ENCODE measurements around the gene SRSF7. TPM values are rescaled to one million over a fixed set of nuclear protein-coding genes. Genes with fewer than 3 reads are reported as not detected.
"Not testable (repeated sequence)": the region's sequence is repeated elsewhere in the genome, so short reads cannot be mapped to it uniquely, and the experiment has no call there.

Gene SRSF7
- total and polyA plus RNA-seq, 12 donors = 39.8 to 248 (median 106) TPM

GRCh38 chr2:38740851-38741731 is 10.1 kb downstream of the SRSF7 start:
- peak overlapping the region in 3 of 5 donors; percentile 38 to 49 (median 44) for H3K27ac ChIP-seq
- H3K4me1 ChIP-seq (replicated peaks in 1 of 2) = peaks cover 7 to 31% of the 10 kb centered on the region in 2 donors
- H3K36me3 ChIP-seq (replicated peaks in 1 of 2) = peaks cover 0 to 27% of the 10 kb centered on the region in 2 donors
- intact Hi-C loops (cut with DNase I) = no loop called here
- no peaks in the 10 kb centered on the region for H3K27me3 ChIP-seq
- 44 to 49% (median 47%) methylated on average over 11 of the region's 11 CpGs for WGBS, 4 donors
- no peak overlapping the region for H3K4me3 ChIP-seq
- TF ChIP-seq, protein P1, sequence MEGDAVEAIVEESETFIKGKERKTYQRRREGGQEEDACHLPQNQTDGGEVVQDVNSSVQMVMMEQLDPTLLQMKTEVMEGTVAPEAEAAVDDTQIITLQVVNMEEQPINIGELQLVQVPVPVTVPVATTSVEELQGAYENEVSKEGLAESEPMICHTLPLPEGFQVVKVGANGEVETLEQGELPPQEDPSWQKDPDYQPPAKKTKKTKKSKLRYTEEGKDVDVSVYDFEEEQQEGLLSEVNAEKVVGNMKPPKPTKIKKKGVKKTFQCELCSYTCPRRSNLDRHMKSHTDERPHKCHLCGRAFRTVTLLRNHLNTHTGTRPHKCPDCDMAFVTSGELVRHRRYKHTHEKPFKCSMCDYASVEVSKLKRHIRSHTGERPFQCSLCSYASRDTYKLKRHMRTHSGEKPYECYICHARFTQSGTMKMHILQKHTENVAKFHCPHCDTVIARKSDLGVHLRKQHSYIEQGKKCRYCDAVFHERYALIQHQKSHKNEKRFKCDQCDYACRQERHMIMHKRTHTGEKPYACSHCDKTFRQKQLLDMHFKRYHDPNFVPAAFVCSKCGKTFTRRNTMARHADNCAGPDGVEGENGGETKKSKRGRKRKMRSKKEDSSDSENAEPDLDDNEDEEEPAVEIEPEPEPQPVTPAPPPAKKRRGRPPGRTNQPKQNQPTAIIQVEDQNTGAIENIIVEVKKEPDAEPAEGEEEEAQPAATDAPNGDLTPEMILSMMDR (IDR thresholded peaks at IDR 0.05) = peak; percentile 72 to 91 (median 81)
- no peak for TF ChIP-seq POLR2A (IDR thresholded peaks at IDR 0.05)
- no peaks in the 10 kb centered on the region for H3K9me3 ChIP-seq (replicated peaks in 1 of 3)
- peak in 4 of 7 donors; percentile 47 to 67 (median 52) for DNase-seq

DNA sequence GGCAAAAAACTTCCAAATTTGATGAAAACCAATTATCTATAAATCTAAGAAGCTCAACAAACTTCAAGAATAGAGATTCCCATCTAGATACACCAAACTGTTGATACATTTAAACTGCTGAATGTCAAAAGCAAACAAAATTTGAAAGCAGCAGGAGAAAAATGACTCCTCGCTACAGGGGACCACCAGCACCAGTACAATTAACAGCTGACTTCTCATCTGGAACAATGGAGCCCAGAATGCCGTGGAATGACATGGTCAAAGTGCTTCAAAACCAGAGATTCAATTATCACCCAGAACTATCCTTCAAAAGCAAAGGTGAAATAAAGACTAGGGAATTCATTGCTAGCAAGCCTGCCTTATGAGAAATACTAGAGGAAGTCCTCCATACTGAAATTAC is 11.6 kb downstream of the SRSF7 start:
- intact Hi-C loops (cut with DNase I) = loop anchor here (5.0 to 10.0 kb wide), 3 partner anchors 157 to 425 kb away; no protein-coding TSS in a partner anchor
- H3K27ac ChIP-seq = no peak overlapping the region
- no peaks in the 10 kb centered on the region for H3K9me3 ChIP-seq (replicated peaks in 1 of 3)
- peaks cover 0 to 11% of the 10 kb centered on the region in 2 donors for H3K36me3 ChIP-seq (replicated peaks in 1 of 2)
- TF ChIP-seq POLR2A (IDR thresholded peaks at IDR 0.05) = no peak
- TF ChIP-seq, protein P1 (IDR thresholded peaks at IDR 0.05) = no peak
- H3K4me1 ChIP-seq (replicated peaks in 1 of 2) = peaks cover 15 to 27% of the 10 kb centered on the region in 2 donors
- H3K4me3 ChIP-seq = no peak overlapping the region
- peak in 2 of 7 donors; percentile 5 to 28 for DNase-seq
- no peaks in the 10 kb centered on the region for H3K27me3 ChIP-seq
- 96 to 99% (median 98%) methylated on average over 2 of the region's 2 CpGs for WGBS, 4 donors

GRCh38 chr2:38737925-38738324 is 13.2 kb downstream of the SRSF7 start:
- Histone ChIP-seq H3K27me3 (no peaks in the 10 kb centered on the region), H3K4me1 (replicated peaks in 1 of 2) (peaks cover 17 to 27% of the 10 kb centered on the region in 2 donors), H3K4me3 (no peak overlapping the region), H3K36me3 (replicated peaks in 1 of 2) (peaks cover 0 to 13% of the 10 kb centered on the region in 2 donors), H3K27ac (peak overlapping the region in 4 of 5 donors; percentile 0 to 85 (median 44)), H3K9me3 (replicated peaks in 1 of 3) (no peaks in the 10 kb centered on the region)
- no peak for TF ChIP-seq POLR2A (IDR thresholded peaks at IDR 0.05)
- TF ChIP-seq, protein P1 (IDR thresholded peaks at IDR 0.05) = no peak
- WGBS, 4 donors = 87 to 92% (median 90%) methylated on average over 3 of the region's 3 CpGs
- intact Hi-C loops (cut with DNase I) = loop anchor here (5.0 to 10.0 kb wide), 3 partner anchors 156 to 423 kb away; no protein-coding TSS in a partner anchor
- peak in 3 of 7 donors; percentile 15 to 43 (median 17) for DNase-seq

DNA sequence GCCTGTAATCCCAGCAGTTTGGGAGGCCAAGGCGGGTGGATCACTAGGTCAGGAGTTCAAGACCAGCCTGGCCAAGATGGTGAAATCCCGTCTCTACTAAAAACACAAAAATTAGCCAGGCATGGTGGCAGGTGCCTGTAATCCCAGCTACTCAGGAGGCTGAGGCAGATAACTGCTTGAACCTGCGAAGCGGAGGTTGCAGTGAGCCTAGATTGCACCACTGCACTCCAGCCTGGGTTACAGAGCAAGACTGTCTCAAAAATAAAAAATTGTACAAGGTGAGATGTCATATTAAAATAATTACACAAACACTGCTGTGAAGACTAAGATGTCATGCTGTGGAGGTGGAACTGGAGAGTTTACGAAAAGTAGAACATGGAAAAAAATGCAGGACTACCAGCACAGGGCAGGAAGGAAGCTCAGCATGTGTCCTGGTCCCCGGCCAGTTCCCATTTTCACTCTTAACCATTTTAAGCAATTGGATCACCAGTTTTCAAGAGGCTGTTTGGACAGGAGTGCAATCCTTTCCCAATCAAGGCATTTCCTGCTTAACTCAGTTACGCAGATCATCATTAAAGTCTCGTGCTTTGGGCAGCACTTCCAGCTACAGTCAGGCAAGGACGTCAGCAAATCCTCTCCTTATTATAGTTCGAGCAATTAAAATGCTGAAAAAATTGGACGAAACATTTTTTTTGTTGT is 14.0 kb downstream of the SRSF7 start:
- Histone ChIP-seq H3K36me3 (replicated peaks in 1 of 2) (peaks cover 0 to 21% of the 10 kb centered on the region in 2 donors), H3K27ac (peak overlapping the region in 4 of 5 donors; percentile 0 to 85 (median 52)), H3K4me1 (replicated peaks in 1 of 2) (peaks cover 17 to 27% of the 10 kb centered on the region in 2 donors)
- WGBS, 4 donors = 68 to 71% (median 69%) methylated on average over 11 of the region's 11 CpGs
- DNase-seq = peak in 6 of 7 donors; percentile 34 to 76 (median 56)
- intact Hi-C loops (cut with DNase I) = loop anchor here (5.0 to 10.0 kb wide), 3 partner anchors 155 to 422 kb away; no protein-coding TSS in a partner anchor
- not testable (repeated sequence) for H3K4me3 ChIP-seq; H3K9me3 ChIP-seq (replicated peaks in 1 of 3); H3K27me3 ChIP-seq
